Parathyroid adenoma (tissue), 2 donors: Measurements from ENCODE around the gene RNF144B.
A peak's percentile ranks its signal among the peaks of the same experiment; 100 is the strongest.

Experiments used
- H2AFZ ChIP-seq: fragments of 300-600 bp; sonication (generic); one replicate; pipeline ENCODE4 v1.7.0; 2017; ENCODE audit warnings: antibody characterized with exemption, mild to moderate bottlenecking
- H3K27ac ChIP-seq: fragments of 300-600 bp; sonication (generic); one replicate; pipeline ENCODE4 v1.7.0; 2017
- H3K27me3 ChIP-seq: fragments of 300-600 bp; sonication (generic); one replicate; pipeline ENCODE4 v1.7.0; 2017; ENCODE audit warnings: low read length; ENCODE audit not compliant: control insufficient read depth, insufficient read depth
- H3K36me3 ChIP-seq: fragments of 300-600 bp; sonication (generic); one replicate; pipeline ENCODE4 v1.7.0; 2017; ENCODE audit warnings: low read length; ENCODE audit not compliant: control insufficient read depth, insufficient read depth
- H3K4me1 ChIP-seq: fragments of 300-600 bp; sonication (generic); one replicate; pipeline ENCODE4 v1.7.0; 2017; ENCODE audit warnings: control low read depth
- H3K4me2 ChIP-seq: fragments of 300-600 bp; sonication (generic); one replicate; pipeline ENCODE4 v1.7.0; 2017; ENCODE audit warnings: low read length
- H3K4me3 ChIP-seq: fragments of 300-600 bp; sonication (generic); one replicate; pipeline ENCODE4 v1.7.0; 2017; ENCODE audit warnings: low read depth, low read length
- H3K79me2 ChIP-seq: fragments of 300-600 bp; sonication (generic); one replicate; pipeline ENCODE4 v1.7.0; 2017; ENCODE audit warnings: control low read depth
- H3K9ac ChIP-seq: fragments of 300-600 bp; sonication (generic); one replicate; pipeline ENCODE4 v1.7.0; 2017; ENCODE audit warnings: mild to moderate bottlenecking
- H3K9me3 ChIP-seq: fragments of 300-600 bp; sonication (generic); one replicate; pipeline ENCODE4 v1.7.0; 2017; ENCODE audit warnings: low read length; ENCODE audit not compliant: control insufficient read depth
- CTCF ChIP-seq: fragments of 300-600 bp; sonication (generic); IDR thresholded peaks from one replicate; pipeline ENCODE4 v1.7.0; 2017; ENCODE audit warnings: antibody characterized with exemption, mild to moderate bottlenecking
- donor health status: primary hyperparathyroidism.

The RNF144B gene

GRCh38 chr6:18386298-18386976, 713 bp upstream of the RNF144B start:
- no peaks in the 10 kb centered on the region for H3K9me3 ChIP-seq
- H3K4me1 ChIP-seq: peaks cover 4% of the 10 kb centered on the region
- H2AFZ ChIP-seq: peak overlapping the region; percentile 77
- no peak for TF ChIP-seq CTCF
- H3K36me3 ChIP-seq: no peaks in the 10 kb centered on the region
- H3K9ac ChIP-seq: no peak overlapping the region
- no peaks in the 10 kb centered on the region for H3K27me3 ChIP-seq
- H3K4me3 ChIP-seq: peak overlapping the region; percentile 71
- peak overlapping the region; percentile 85 for H3K4me2 ChIP-seq
- H3K79me2 ChIP-seq: no peaks in the 10 kb centered on the region
- peak overlapping the region; percentile 4 for H3K27ac ChIP-seq

- H3K4me3 ChIP-seq: peak overlapping the region; percentile 71
These were observed 1.1 kb downstream of the RNF144B start for GRCh38 chr6:18388271-18388670.

GRCh38 chr6:18388942-18389341, 1.8 kb downstream of the RNF144B start:
- Histone ChIP-seq H3K4me3 (peak overlapping the region; percentile 71), H3K27ac (no peak overlapping the region), H3K79me2 (no peaks in the 10 kb centered on the region), H3K4me2 (no peak overlapping the region), H3K9me3 (no peaks in the 10 kb centered on the region), H3K9ac (no peak overlapping the region), H2AFZ (no peak overlapping the region), H3K36me3 (no peaks in the 10 kb centered on the region), H3K4me1 (peaks cover 4% of the 10 kb centered on the region), H3K27me3 (no peaks in the 10 kb centered on the region)
- no peak for TF ChIP-seq CTCF

More at GRCh38 chr6:18388271-18388670, 1.1 kb downstream of the RNF144B start:
- Histone ChIP-seq H3K4me2 (peak overlapping the region; percentile 85), H3K27me3 (no peaks in the 10 kb centered on the region), H3K4me1 (peaks cover 4% of the 10 kb centered on the region), H3K9me3 (no peaks in the 10 kb centered on the region), H3K36me3 (no peaks in the 10 kb centered on the region), H2AFZ (peak overlapping the region; percentile 77), H3K79me2 (no peaks in the 10 kb centered on the region), H3K9ac (no peak overlapping the region), H3K27ac (peak overlapping the region; percentile 4)
- no peak for TF ChIP-seq CTCF

- Histone ChIP-seq H3K27ac (no peak overlapping the region), H3K36me3 (no peaks in the 10 kb centered on the region), H2AFZ (no peak overlapping the region), H3K4me3 (peak overlapping the region; percentile 13), H3K9ac (no peak overlapping the region), H3K4me2 (no peak overlapping the region), H3K4me1 (peaks cover 4% of the 10 kb centered on the region), H3K9me3 (no peaks in the 10 kb centered on the region), H3K79me2 (no peaks in the 10 kb centered on the region), H3K27me3 (no peaks in the 10 kb centered on the region)
- TF ChIP-seq CTCF: no peak
These were observed 2.3 kb downstream of the RNF144B start for GRCh38 chr6:18389479-18389878.

GRCh38 chr6:18390476-18390875, 3.3 kb downstream of the RNF144B start:
- Histone ChIP-seq H3K9ac (no peak overlapping the region), H3K79me2 (no peaks in the 10 kb centered on the region), H3K27ac (no peak overlapping the region)

More at GRCh38 chr6:18390476-18390875, 3.3 kb downstream of the RNF144B start:
- no peaks in the 10 kb centered on the region for H3K36me3 ChIP-seq
- H3K27me3 ChIP-seq: no peaks in the 10 kb centered on the region
- peaks cover 4% of the 10 kb centered on the region for H3K4me1 ChIP-seq
- no peak for TF ChIP-seq CTCF
- no peak overlapping the region for H2AFZ ChIP-seq
- H3K9me3 ChIP-seq: no peaks in the 10 kb centered on the region
- H3K4me3 ChIP-seq: no peak overlapping the region
- no peak overlapping the region for H3K4me2 ChIP-seq
